ENCODE data around the gene CCN5.

DNA sequence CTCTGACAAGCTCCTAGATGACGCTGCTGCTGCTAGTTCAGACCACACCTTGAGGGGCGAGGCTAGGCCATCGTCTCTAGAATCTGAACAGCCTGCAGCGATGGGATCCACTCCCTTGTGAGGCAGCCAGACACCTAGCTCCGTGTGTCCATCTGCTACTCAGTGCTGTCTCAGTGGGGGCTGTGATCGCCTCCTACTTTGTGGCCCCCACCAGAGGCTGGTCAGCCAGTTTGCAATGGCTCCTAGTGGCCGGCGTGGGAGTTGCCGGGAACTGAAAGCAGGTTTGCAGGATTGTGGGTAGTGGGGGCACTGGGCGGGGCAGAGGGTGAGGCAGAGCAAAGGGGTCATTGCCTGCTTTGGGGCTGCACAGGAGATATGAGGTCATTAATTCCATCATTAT lies 2.8 kb downstream of the CCN5 start:
- TF ChIP-seq EZH2 (IDR thresholded peaks at IDR 0.05; ENCODE audit: insufficient read depth, poor library complexity, severe bottlenecking) (no peak), EZH2phosphoT487 (IDR thresholded peaks at IDR 0.05; ENCODE audit: insufficient read depth, low read depth) (no peak)
